Hepatocyte (in vitro differentiated cells): Measurements from ENCODE around the gene GPI. TPM values are rescaled to one million over a fixed set of nuclear protein-coding genes. Genes with fewer than 3 reads are reported as not detected.
A peak's percentile ranks its signal among the peaks of the same experiment; 100 is the strongest.

ENCODE experiments used
- DNase-seq: peaks from one replicate; pipeline ENCODE4 v3.0.0-alpha.2; 2016; ENCODE audit warnings: low spot score
- H2AFZ ChIP-seq: fragments of 200-600 bp; sonication (generic); 2 replicates; pipeline ENCODE4 v1.6.0; 2016; ENCODE audit warnings: antibody characterized with exemption, mild to moderate bottlenecking
- H3K27ac ChIP-seq: fragments of 200-600 bp; sonication (generic); 2 replicates; pipeline ENCODE4 v1.5.1; 2016; ENCODE audit warnings: mild to moderate bottlenecking
- H3K27me3 ChIP-seq: fragments of 200-600 bp; sonication (generic); 2 replicates; pipeline ENCODE4 v1.6.1; 2016
- H3K36me3 ChIP-seq: fragments of 200-600 bp; sonication (generic); replicated peaks from 2 replicates; pipeline ENCODE4 v1.5.1; 2016; ENCODE audit warnings: low read depth; ENCODE audit not compliant: insufficient read depth
- H3K4me1 ChIP-seq: fragments of 200-600 bp; sonication (generic); 2 replicates; pipeline ENCODE4 v1.5.1; 2016; ENCODE audit warnings: mild to moderate bottlenecking, moderate library complexity; ENCODE audit not compliant: insufficient read depth
- H3K4me2 ChIP-seq: fragments of 200-600 bp; sonication (generic); 2 replicates; pipeline ENCODE4 v1.6.0; 2016
- H3K4me3 ChIP-seq: fragments of 200-600 bp; sonication (generic); 2 replicates; pipeline ENCODE4 v1.5.1; 2016; ENCODE audit warnings: mild to moderate bottlenecking
- H3K79me2 ChIP-seq: fragments of 200-600 bp; sonication (generic); 2 replicates; pipeline ENCODE4 v1.6.0; 2017; ENCODE audit warnings: mild to moderate bottlenecking
- H3K9me2 ChIP-seq: fragments of 200-600 bp; sonication (generic); replicated peaks from 2 replicates; pipeline ENCODE4 v1.6.0; 2017; ENCODE audit warnings: mild to moderate bottlenecking; ENCODE audit not compliant: insufficient read depth
- H3K9me3 ChIP-seq: fragments of 200-600 bp; sonication (generic); 2 replicates; pipeline ENCODE4 v1.5.1; 2016; ENCODE audit warnings: low read depth, mild to moderate bottlenecking
- H4K20me1 ChIP-seq: fragments of 200-600 bp; sonication (generic); 2 replicates; pipeline ENCODE4 v1.6.0; 2016; ENCODE audit warnings: mild to moderate bottlenecking; ENCODE audit not compliant: insufficient read depth, poor library complexity, severe bottlenecking
- CTCF ChIP-seq: fragments of 200-600 bp; sonication (generic); IDR thresholded peaks from 2 replicates; pipeline ENCODE4 v1.5.1; 2016; ENCODE audit warnings: antibody characterized with exemption, mild to moderate bottlenecking; ENCODE audit not compliant: poor library complexity
- EZH2 ChIP-seq: fragments of 200-600 bp; sonication (generic); IDR thresholded peaks from 2 replicates; pipeline ENCODE4 v1.6.1; 2016; ENCODE audit warnings: antibody characterized with exemption, mild to moderate bottlenecking, borderline replicate concordance
- EZH2phosphoT487 ChIP-seq: fragments of 200-600 bp; sonication (generic); IDR thresholded peaks from one replicate; pipeline ENCODE4 v1.6.1; 2018; ENCODE audit warnings: antibody characterized with exemption, mild to moderate bottlenecking, low read depth, moderate library complexity; ENCODE audit not compliant: unreplicated experiment, severe bottlenecking
- WGBS: methylation state at CpG from one replicate; pipeline ENCODE4 v1.1.6; 2016; ENCODE audit warnings: low lambda C conversion rate; ENCODE audit errors: missing lambda C conversion rate; 5-methylcytosine and 5-hydroxymethylcytosine counted together
- polyA plus RNA-seq: library from polyadenylated mRNA; unstranded; fragments of >200 nt; fragmentation: Nextera tagmentation; extraction: Ambion mirVana; gene quantifications from 2 replicates; pipeline ENCODE4 v1.2.1, GENCODE V29; 2016
- total RNA-seq: library from RNA; depleted of rRNA; stranded (reverse); fragments of >200 nt; gene quantifications from 2 replicates; pipeline ENCODE4 v1.2.3, GENCODE V29; 2014

The GPI gene
- total and polyA plus RNA-seq, 2 experiments from 2014 or later = 117 to 120 TPM

DNA sequence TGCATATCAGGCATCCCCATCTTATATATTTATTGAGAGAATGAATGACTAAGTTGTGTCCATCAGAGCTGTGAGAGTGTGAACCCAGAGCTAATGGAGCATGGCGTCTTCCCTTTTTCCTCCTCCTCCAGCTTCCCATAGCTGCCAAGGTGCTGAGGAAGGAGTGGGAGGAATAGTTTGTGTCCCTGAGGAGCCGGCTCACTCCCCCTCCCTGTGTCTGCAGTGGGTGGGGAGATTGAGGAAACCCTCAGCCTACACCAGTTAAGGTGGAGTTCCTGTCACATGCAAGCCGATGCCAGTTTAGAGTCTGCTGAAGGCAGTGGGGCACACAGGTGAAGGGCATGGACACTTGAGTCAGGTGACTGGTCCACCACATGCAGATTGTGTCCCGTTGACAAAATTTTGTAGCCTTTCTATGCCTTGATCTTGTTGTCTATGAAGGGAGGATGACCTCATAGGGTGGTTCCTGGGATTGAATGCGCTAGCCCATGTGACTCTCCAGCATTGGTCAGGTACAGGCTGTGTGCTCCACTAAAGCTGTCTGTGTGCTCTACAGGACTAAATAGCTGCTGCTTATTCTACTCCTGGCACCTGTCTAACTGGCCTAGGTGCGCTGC lies 47.6 kb upstream of the GPI start:
- TF ChIP-seq EZH2 = no peak
- no peak for TF ChIP-seq CTCF
- no peak for TF ChIP-seq EZH2phosphoT487
- H3K4me2 ChIP-seq = no peak overlapping the region
- peak overlapping the region; percentile 58 for H3K27ac ChIP-seq
- no peaks in the 10 kb centered on the region for H3K9me2 ChIP-seq
- H3K4me1 ChIP-seq = peaks cover 4% of the 10 kb centered on the region
- H3K9me3 ChIP-seq = no peaks in the 10 kb centered on the region
- WGBS = 90% methylated on average over 6 of the region's 6 CpGs
- no peaks in the 10 kb centered on the region for H3K36me3 ChIP-seq
- H4K20me1 ChIP-seq = no peaks in the 10 kb centered on the region
- no peak overlapping the region for H3K4me3 ChIP-seq
- no peaks in the 10 kb centered on the region for H3K27me3 ChIP-seq
- peak; percentile 27 for DNase-seq
- H3K79me2 ChIP-seq = peaks cover 23% of the 10 kb centered on the region
- no peak overlapping the region for H2AFZ ChIP-seq

- H3K9me2 ChIP-seq = no peaks in the 10 kb centered on the region
- H3K4me2 ChIP-seq = no peak overlapping the region
- H3K9me3 ChIP-seq = no peaks in the 10 kb centered on the region
- no peak overlapping the region for H3K4me3 ChIP-seq
- H2AFZ ChIP-seq = no peak overlapping the region
- TF ChIP-seq CTCF (no peak), EZH2phosphoT487 (no peak), EZH2 (no peak)
- H3K27ac ChIP-seq = no peak overlapping the region
- peaks cover 20% of the 10 kb centered on the region for H3K79me2 ChIP-seq
- H4K20me1 ChIP-seq = no peaks in the 10 kb centered on the region
- no peaks in the 10 kb centered on the region for H3K36me3 ChIP-seq
- DNase-seq = no peak
- WGBS = 86% methylated on average over 3 of the region's 3 CpGs
- peaks cover 4% of the 10 kb centered on the region for H3K4me1 ChIP-seq
- H3K27me3 ChIP-seq = no peaks in the 10 kb centered on the region
Measured at GRCh38 chr19:34319230-34319585, 45.8 kb upstream of the GPI start.

- TF ChIP-seq EZH2 (no peak), EZH2phosphoT487 (no peak), CTCF (no peak)
- Histone ChIP-seq H3K4me1 (peaks cover 4% of the 10 kb centered on the region), H3K27me3 (no peaks in the 10 kb centered on the region), H3K36me3 (no peaks in the 10 kb centered on the region), H3K4me2 (no peak overlapping the region), H4K20me1 (no peaks in the 10 kb centered on the region), H3K27ac (no peak overlapping the region), H3K9me3 (no peaks in the 10 kb centered on the region), H2AFZ (no peak overlapping the region), H3K4me3 (no peak overlapping the region), H3K79me2 (peaks cover 16% of the 10 kb centered on the region), H3K9me2 (no peaks in the 10 kb centered on the region)
- WGBS = 96% methylated on average over 11 of the region's 11 CpGs
- no peak for DNase-seq
Measured at GRCh38 chr19:34319785-34320184, 45.2 kb upstream of the GPI start.
